ENCODE data around the gene MYCN. TPM values are rescaled to one million over a fixed set of nuclear protein-coding genes. Genes with fewer than 3 reads are reported as not detected.

Gene MYCN
- total and polyA plus RNA-seq, 2 of the 4 experiments (the other 2 are of a cell fraction): not detected

DNA sequence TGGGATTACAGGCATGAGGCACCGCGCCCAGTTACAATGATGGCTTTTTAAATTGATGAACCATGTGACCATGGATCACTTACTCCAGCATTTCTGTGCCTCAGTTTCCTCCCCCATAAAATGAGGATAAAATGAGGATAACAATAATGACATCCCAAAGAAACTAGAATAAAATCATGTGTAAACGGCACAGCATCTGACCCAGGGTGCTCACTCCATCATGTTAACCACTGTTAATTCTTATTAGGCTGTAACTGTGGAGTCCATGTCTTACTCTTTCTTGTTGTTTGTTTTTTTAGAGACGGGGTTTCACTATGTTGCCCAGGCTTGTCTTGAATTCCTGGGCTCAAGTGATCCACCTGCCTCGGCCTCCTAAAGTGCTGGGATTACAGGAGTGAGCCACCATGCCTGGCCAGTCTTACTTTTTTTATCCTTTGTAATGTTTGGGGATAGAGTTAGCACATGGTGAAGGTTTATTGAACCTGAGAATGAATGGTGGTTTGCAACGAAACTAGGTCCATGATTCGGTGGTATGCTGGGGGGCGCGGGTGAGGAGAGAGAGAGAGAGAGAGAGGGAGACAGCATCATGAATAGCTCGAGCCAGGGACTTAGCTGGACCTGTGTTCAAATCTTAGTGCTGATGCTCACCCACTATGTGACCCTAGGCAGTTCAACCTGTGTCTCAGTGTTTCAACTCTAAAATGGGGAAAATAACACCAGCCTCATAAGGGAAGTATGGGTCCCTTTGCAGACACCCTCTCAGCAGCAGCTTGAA lies 52.3 kb downstream of the MYCN start:
- Histone ChIP-seq H3K23ac (ENCODE audit: low read depth, low read length) (no peak overlapping the region), H3K9me1 (ENCODE audit: insufficient read depth, low read length) (no peaks in the 10 kb centered on the region), H3K4me3 (ENCODE audit: insufficient read depth, low read depth, low read length) (no peak overlapping the region), H4K20me1 (ENCODE audit: insufficient read depth, low read length) (no peaks in the 10 kb centered on the region), H2AK9ac (replicated peaks; ENCODE audit: low read depth, low read length, poor library complexity) (no peak overlapping the region), H3K18ac (ENCODE audit: low read depth, low read length) (no peak overlapping the region), H3K4ac (ENCODE audit: low read depth, low read length) (no peak overlapping the region), H3K14ac (replicated peaks; ENCODE audit: low read depth, low read length) (no peak overlapping the region), H2BK15ac (ENCODE audit: low read depth, low read length) (no peak overlapping the region), H2AK5ac (ENCODE audit: low read depth, low read length) (no peak overlapping the region), H3K27me3 (ENCODE audit: control insufficient read depth, insufficient read depth, low read length) (no peaks in the 10 kb centered on the region), H4K5ac (ENCODE audit: low read depth, low read length) (no peak overlapping the region), H3K9ac (ENCODE audit: low read depth, low read length) (no peak overlapping the region), H2AFZ (replicated peaks; ENCODE audit: low read length, poor library complexity) (no peak overlapping the region), H3K9me3 (ENCODE audit: control insufficient read depth, insufficient read depth, low read length) (peaks cover 23% of the 10 kb centered on the region), H3K36me3 (ENCODE audit: control insufficient read depth, insufficient read depth, low read length) (no peaks in the 10 kb centered on the region), H4K8ac (ENCODE audit: low read depth in 2 of 2, low read length in 2 of 2) (no peak overlapping the region), H4K91ac (ENCODE audit: insufficient read depth, low read depth, low read length) (no peak overlapping the region), H3K27ac (ENCODE audit: insufficient read depth, low read length) (no peak overlapping the region), H3K4me2 (ENCODE audit: low read depth, low read length) (no peak overlapping the region), H3K56ac (ENCODE audit: extremely low read depth, insufficient read depth, low read length) (no peak overlapping the region), H3K79me1 (ENCODE audit: low read depth in 1 of 2, low read length in 2 of 2) (no peaks in the 10 kb centered on the region), H2BK120ac (ENCODE audit: low read depth, low read length) (no peak overlapping the region), H3K4me1 (ENCODE audit: control insufficient read depth, insufficient read depth, low read length) (no peaks in the 10 kb centered on the region), H2BK5ac (ENCODE audit: low read depth, low read length, poor library complexity, severe bottlenecking) (no peak overlapping the region), H2BK20ac (ENCODE audit: low read depth, low read length) (no peak overlapping the region)
- BruUV-seq (replicated peaks): no TSS peak
- dilution Hi-C loops (cut with HindIII; ENCODE audit: low sequenced_read_pairs, unreplicated experiment): no loop called here
- ChIA-PET CTCF (no interaction called here), POLR2A (ENCODE audit: unreplicated experiment) (no interaction called here)
- DNase-seq: no peak
- in situ Hi-C loops (cut with MboI; ENCODE audit: low sequenced_read_pairs): no loop called here
- ATAC-seq (ENCODE audit: low read depth): no peak
- no CpG with 5 or more reads among the region's 10 CpGs for WGBS, 2 experiments (ENCODE audit: extremely low coverage in 2 of 2, insufficient read length in 1 of 2)
- TF ChIP-seq MXI1 (IDR thresholded peaks at IDR 0.05; ENCODE audit: borderline replicate concordance, low read depth, low read length) (no peak), FOS (IDR thresholded peaks at IDR 0.05; ENCODE audit: low read depth, low read length) (no peak), SMC3 (IDR thresholded peaks at IDR 0.05; ENCODE audit: low read depth, low read length) (no peak), ELK1 (IDR thresholded peaks at IDR 0.05; ENCODE audit: borderline replicate concordance, low read depth, low read length) (no peak), CEBPB (IDR thresholded peaks at IDR 0.05; ENCODE audit: low read depth, low read length) (no peak), MAZ (IDR thresholded peaks at IDR 0.05; ENCODE audit: borderline replicate concordance, low read depth, low read length) (no peak), CTCF (conservative IDR thresholded peaks at IDR 0.05; ENCODE audit: low read depth, low read length) (no peak), CHD1 (IDR thresholded peaks at IDR 0.05; ENCODE audit: low read depth, low read length) (no peak), MAFK (IDR thresholded peaks at IDR 0.05; ENCODE audit: low read depth, low read length) (no peak), BHLHE40 (IDR thresholded peaks at IDR 0.05; ENCODE audit: low read depth, low read length) (no peak), RAD21 (IDR thresholded peaks at IDR 0.05; ENCODE audit: low read length) (no peak)
- intact Hi-C loops (cut with micrococcal nuclease): no loop called here
